HepG2 (cell line): ENCODE results near the gene FSCB. TPM values are rescaled to one million over a fixed set of nuclear protein-coding genes. Genes with fewer than 3 reads are reported as not detected.
"Not testable (repeated sequence)": the region's sequence is repeated elsewhere in the genome, so short reads cannot be mapped to it uniquely, and the experiment has no call there.

ENCODE experiments used
- ATAC-seq: fragments of 200-7000 bp; cut with Tn5 transposase; 3 replicates; pipeline ENCODE4 v1.9.1; 2020; ENCODE audit warnings: mild to moderate bottlenecking, moderate library complexity
- BruUV-seq: library from RNA; stranded (reverse); fragments of 400-500 nt; replicated peaks from 2 replicates; lab custom pipeline; 2021; lab: Mats Ljungman, UMichigan
- CTCF ChIA-PET: fragments of 300-600 bp; formaldehyde crosslinking; extraction: SDS; loops from one replicate; lab custom pipeline; 2021; ENCODE audit warnings: low total read pairs, inconsistent platforms, low intra/inter-chr PET ratio; lab: Yijun Ruan, JAX
- POLR2A ChIA-PET: fragments of 350-600 bp; sonication (Branson Sonifier 250); formaldehyde crosslinking; loops from one replicate; lab custom pipeline; 2020; ENCODE audit warnings: antibody characterized with exemption, inconsistent platforms; lab: Yijun Ruan, JAX
- DNase-seq: peaks from one replicate; pipeline ENCODE4 v3.0.0-alpha.2; 2015; ENCODE audit warnings: low spot score
- FAIRE-seq: peaks from 3 replicates; lab custom pipeline; 2011; peaks lifted over from hg19 to GRCh38; lab: Jason Lieb, UNC
- H2AFZ ChIP-seq: one replicate; pipeline ENCODE4 v1.6.1; 2011; ENCODE audit warnings: low read length, inconsistent platforms
- H3K27ac ChIP-seq: fragments of 300-600 bp; 3 replicates; pipeline ENCODE4 v1.8.0; 2011; ENCODE audit warnings: mixed run types, mild to moderate bottlenecking, mixed read lengths, low read length, inconsistent platforms; ENCODE audit not compliant: insufficient read depth; ENCODE audit errors: extremely low read length
- H3K27me3 ChIP-seq, 2 experiments: fragments of 200-600 bp in 1 of 2; 2 replicates in 1 of 2; 3 replicates in 1 of 2; pipeline versions ENCODE4 v1.6.0 to v1.8.0; 2011; ENCODE audit warnings: low read length in 2 of 2, mild to moderate bottlenecking in 2 of 2, moderate library complexity in 2 of 2, inconsistent platforms in 1 of 2; ENCODE audit not compliant: insufficient read depth in 2 of 2, control insufficient read depth in 1 of 2
- H3K36me3 ChIP-seq, 2 experiments: fragments of 200-600 bp in 1 of 2; replicated peaks in 1 of 2; 2 replicates in 1 of 2; 3 replicates in 1 of 2; pipeline versions ENCODE4 v1.5.1 to v1.8.0; 2011; ENCODE audit warnings: low read length in 2 of 2, inconsistent platforms in 1 of 2; ENCODE audit not compliant: insufficient read depth in 2 of 2, control insufficient read depth in 1 of 2
- H3K4me1 ChIP-seq: 2 replicates; pipeline ENCODE4 v1.5.1; 2012; ENCODE audit warnings: low read length, inconsistent platforms; ENCODE audit not compliant: insufficient read depth
- H3K4me2 ChIP-seq: 2 replicates; pipeline ENCODE4 v1.6.0; 2011; ENCODE audit warnings: low read depth, low read length, inconsistent platforms
- H3K4me3 ChIP-seq, 3 experiments: fragments of 200-600 bp in 1 of 3; sonication (generic), shearing (Covaris generic) in 1 of 3; replicated peaks in 1 of 3; 2 replicates each; pipeline ENCODE4 v1.5.1; 2011 to 2016; ENCODE audit warnings: low read length in 3 of 3, inconsistent platforms in 2 of 3, low read depth in 2 of 3, mild to moderate bottlenecking in 2 of 3, control low read depth in 1 of 3, mixed read lengths in 1 of 3; ENCODE audit not compliant: insufficient read depth in 1 of 3
- H3K79me2 ChIP-seq: one replicate; pipeline ENCODE4 v1.6.1; 2011; ENCODE audit warnings: low read length, inconsistent platforms; ENCODE audit not compliant: insufficient read depth
- H3K9ac ChIP-seq: 2 replicates; pipeline ENCODE4 v1.6.0; 2011; ENCODE audit warnings: mild to moderate bottlenecking, low read depth, low read length, inconsistent platforms; ENCODE audit not compliant: insufficient read depth
- H3K9me3 ChIP-seq: 2 replicates; pipeline ENCODE4 v1.5.1; 2012; ENCODE audit warnings: mild to moderate bottlenecking, low read length
- H4K20me1 ChIP-seq: 2 replicates; pipeline ENCODE4 v1.6.0; 2011; ENCODE audit warnings: inconsistent platforms, mild to moderate bottlenecking, low read length, moderate library complexity; ENCODE audit not compliant: insufficient read depth
- ARID5B ChIP-seq: IDR thresholded peaks from 2 replicates; pipeline ENCODE4 v1.4.0; 2020; ENCODE audit warnings: mild to moderate bottlenecking, missing genetic modification reagents
- CREM ChIP-seq, 2 experiments: sonication (generic) in 1 of 2; formaldehyde crosslinking in 1 of 2; IDR thresholded peaks; 2 replicates each; pipeline versions ENCODE4 v1.4.0 to v1.6.1; 2016 to 2020; ENCODE audit warnings: antibody characterized with exemption in 1 of 2, mild to moderate bottlenecking in 1 of 2, missing genetic modification reagents in 1 of 2
- ELK4 ChIP-seq: sonication (generic); formaldehyde crosslinking; IDR thresholded peaks from 2 replicates; pipeline ENCODE4 v1.9.0; 2021; ENCODE audit warnings: missing genetic modification reagents, borderline replicate concordance
- ZNF550 ChIP-seq: sonication (generic); formaldehyde crosslinking; IDR thresholded peaks from 2 replicates; pipeline ENCODE4 v1.4.0; 2020; ENCODE audit warnings: mild to moderate bottlenecking, missing genetic modification reagents, borderline replicate concordance
- WGBS: methylation state at CpG from one replicate; pipeline ENCODE4 v1.1.6; 2017; ENCODE audit warnings: low lambda C conversion rate; 5-methylcytosine and 5-hydroxymethylcytosine counted together
- in situ Hi-C: cut with HindIII; loops from 2 replicates; pipeline ENCODE4 v1.10.0; 2017; ENCODE audit warnings: low pct_unique_long_range_greater_than_20kb; ENCODE audit not compliant: extremely low pct_ligation_motif_present
- intact Hi-C: fragments of 100-400 bp; cut with micrococcal nuclease; formaldehyde crosslinking; loops from one replicate; pipeline ENCODE4 v1.10.0; 2022; ENCODE audit not compliant: unreplicated experiment
- polyA plus RNA-seq, 8 experiments: library from polyadenylated mRNA; depleted of rRNA in 3 of 8; stranded (reverse) in 7 of 8; unstranded in 1 of 8; fragments of >200 nt; fragmentation: Illumina TruSeq in 4 of 8; extraction: Trizol in 4 of 8; gene quantifications; 2 replicates each; pipeline versions ENCODE4 v1.2.1 to v1.2.3, GENCODE V29; 2011 to 2016; ENCODE audit warnings: low read depth in 4 of 8, missing spikeins in 1 of 8, mixed read lengths in 1 of 8; ENCODE audit not compliant: insufficient read depth in 1 of 8
- total RNA-seq, 5 experiments: library from RNA; depleted of rRNA; stranded (reverse); fragments of >200 nt; fragmentation: Illumina TruSeq; extraction: Trizol; gene quantifications; 2 replicates each; pipeline ENCODE4 v1.2.3, GENCODE V29; 2016; ENCODE audit warnings: low read depth in 1 of 5

FSCB gene
- total and polyA plus RNA-seq, 2 of the 13 experiments (the other 11 are each of a cell fraction or from before 2014, with no cell fraction given), result not detected

DNA sequence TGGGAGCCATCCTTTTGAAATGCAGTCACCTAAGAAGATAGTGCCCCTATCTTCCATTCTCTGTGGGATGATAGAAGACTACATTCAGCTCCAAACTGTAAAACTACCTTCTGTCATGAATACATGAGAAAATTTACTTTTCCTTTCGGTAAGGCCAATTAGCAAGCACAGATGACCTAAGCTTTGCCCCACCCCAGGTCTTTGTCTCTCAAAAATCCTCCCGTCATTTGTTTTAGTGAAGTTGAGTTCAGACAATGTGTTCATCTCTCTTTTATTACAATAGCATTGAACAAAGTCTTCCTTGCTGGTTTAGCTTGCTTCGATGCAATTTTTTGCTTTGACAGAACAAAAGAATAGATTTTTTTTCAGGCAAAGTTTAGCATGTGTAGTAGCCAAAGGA, 18.2 kb upstream of the FSCB start (continued):
- TF ChIP-seq ELK4 (no peak), ARID5B (CRISPR knock-in tag) (no peak), CREM (IDR thresholded peaks at IDR 0.05) (no peak), CREM (CRISPR knock-in tag; IDR thresholded peaks at IDR 0.05) (no peak), ZNF550 (CRISPR knock-in tag) (no peak)

GRCh38 chr14:44515668-44516067, 8.6 kb upstream of the FSCB start:
- H3K27me3 ChIP-seq, H2AFZ ChIP-seq, H3K4me3 ChIP-seq, BruUV-seq, ATAC-seq, H3K9ac ChIP-seq, in situ Hi-C loops, H3K79me2 ChIP-seq, H4K20me1 ChIP-seq, DNase-seq, H3K27ac ChIP-seq, H3K9me3 ChIP-seq, POLR2A ChIA-PET, CTCF ChIA-PET, H3K4me1 ChIP-seq, intact Hi-C loops, H3K4me2 ChIP-seq, H3K36me3 ChIP-seq, FAIRE-seq: not testable (repeated sequence)
- WGBS, result 39% methylated on average over 3 of the region's 8 CpGs
